Measurements from ENCODE around the gene SRSF11.

DNA sequence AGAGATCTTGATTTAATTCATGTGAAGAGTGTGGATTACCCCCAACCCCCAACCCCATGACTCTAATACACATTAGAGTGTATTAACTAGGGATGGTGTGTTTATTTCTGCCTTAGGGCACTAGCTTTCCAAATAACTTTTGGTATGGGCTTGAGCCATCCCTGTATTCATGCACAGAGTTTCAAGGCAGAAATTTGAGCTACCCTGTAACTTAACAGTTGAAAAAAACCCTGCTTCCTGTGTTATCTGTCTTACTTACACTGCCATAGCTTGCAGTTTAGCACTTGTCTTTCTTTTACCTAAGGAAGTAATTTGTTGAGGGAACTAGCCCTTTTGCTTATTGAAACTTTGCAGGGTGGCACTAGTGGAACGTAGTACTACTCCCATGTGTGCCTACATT is 6.3 kb downstream of the SRSF11 start:
- no peak for TF ChIP-seq POLR2A (IDR thresholded peaks at IDR 0.05)
- TF ChIP-seq, protein P1, sequence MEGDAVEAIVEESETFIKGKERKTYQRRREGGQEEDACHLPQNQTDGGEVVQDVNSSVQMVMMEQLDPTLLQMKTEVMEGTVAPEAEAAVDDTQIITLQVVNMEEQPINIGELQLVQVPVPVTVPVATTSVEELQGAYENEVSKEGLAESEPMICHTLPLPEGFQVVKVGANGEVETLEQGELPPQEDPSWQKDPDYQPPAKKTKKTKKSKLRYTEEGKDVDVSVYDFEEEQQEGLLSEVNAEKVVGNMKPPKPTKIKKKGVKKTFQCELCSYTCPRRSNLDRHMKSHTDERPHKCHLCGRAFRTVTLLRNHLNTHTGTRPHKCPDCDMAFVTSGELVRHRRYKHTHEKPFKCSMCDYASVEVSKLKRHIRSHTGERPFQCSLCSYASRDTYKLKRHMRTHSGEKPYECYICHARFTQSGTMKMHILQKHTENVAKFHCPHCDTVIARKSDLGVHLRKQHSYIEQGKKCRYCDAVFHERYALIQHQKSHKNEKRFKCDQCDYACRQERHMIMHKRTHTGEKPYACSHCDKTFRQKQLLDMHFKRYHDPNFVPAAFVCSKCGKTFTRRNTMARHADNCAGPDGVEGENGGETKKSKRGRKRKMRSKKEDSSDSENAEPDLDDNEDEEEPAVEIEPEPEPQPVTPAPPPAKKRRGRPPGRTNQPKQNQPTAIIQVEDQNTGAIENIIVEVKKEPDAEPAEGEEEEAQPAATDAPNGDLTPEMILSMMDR (IDR thresholded peaks at IDR 0.05 in 4 of 5, conservative IDR thresholded peaks at IDR 0.05 in 1 of 5): no peak
